IMR-90 (cell line): ENCODE measurements around the gene ANKS3. TPM values are rescaled to one million over a fixed set of nuclear protein-coding genes. Genes with fewer than 3 reads are reported as not detected.

Experiments used
- ATAC-seq: fragments of 200-7000 bp; cut with Tn5 transposase; 2 replicates; pipeline ENCODE4 v1.9.1; 2020; ENCODE audit warnings: low read depth, mild to moderate bottlenecking, moderate library complexity
- BruUV-seq: library from RNA; stranded (reverse); fragments of 400-500 nt; replicated peaks from 2 replicates; lab custom pipeline; 2021; lab: Mats Ljungman, UMichigan
- CTCF ChIA-PET: fragments of 300-600 bp; formaldehyde crosslinking; extraction: SDS; loops from one replicate; lab custom pipeline; 2021; ENCODE audit warnings: antibody characterized with exemption; lab: Yijun Ruan, JAX
- POLR2A ChIA-PET: fragments of 300-600 bp; sonication (Branson Sonifier 250); formaldehyde crosslinking; loops from one replicate; lab custom pipeline; 2022; ENCODE audit warnings: antibody characterized with exemption; ENCODE audit not compliant: unreplicated experiment; lab: Charles Lee
- DNase-seq: peaks from one replicate; pipeline ENCODE4 v3.0.0; 2013
- H2AFZ ChIP-seq: replicated peaks from 2 replicates; pipeline ENCODE3; 2013; ENCODE audit warnings: low read length, mild to moderate bottlenecking; ENCODE audit not compliant: poor library complexity
- H2AK5ac ChIP-seq: 2 replicates; pipeline ENCODE4 v1.6.1; 2013; ENCODE audit warnings: low read depth, low read length, inconsistent platforms
- H2AK9ac ChIP-seq: replicated peaks from 2 replicates; pipeline ENCODE3; 2013; ENCODE audit warnings: mild to moderate bottlenecking, low read depth, low read length, moderate library complexity; ENCODE audit not compliant: poor library complexity
- H2BK120ac ChIP-seq: 2 replicates; pipeline ENCODE4 v1.6.1; 2013; ENCODE audit warnings: low read depth, low read length, inconsistent platforms
- H2BK15ac ChIP-seq: 3 replicates; pipeline ENCODE4 v1.6.1; 2013; ENCODE audit warnings: low read depth, low read length, inconsistent platforms
- H2BK20ac ChIP-seq: 2 replicates; pipeline ENCODE4 v1.6.1; 2013; ENCODE audit warnings: low read depth, mild to moderate bottlenecking, inconsistent platforms, low read length, moderate library complexity
- H2BK5ac ChIP-seq: 2 replicates; pipeline ENCODE4 v1.6.1; 2013; ENCODE audit warnings: mild to moderate bottlenecking, low read depth, low read length, inconsistent platforms; ENCODE audit not compliant: poor library complexity, severe bottlenecking
- H3K14ac ChIP-seq: replicated peaks from 2 replicates; pipeline ENCODE4 v1.6.1; 2013; ENCODE audit warnings: low read depth, low read length, inconsistent platforms
- H3K18ac ChIP-seq: 2 replicates; pipeline ENCODE4 v1.6.1; 2013; ENCODE audit warnings: low read depth, low read length, control low read depth
- H3K23ac ChIP-seq: 2 replicates; pipeline ENCODE4 v1.6.1; 2013; ENCODE audit warnings: low read depth, low read length, inconsistent platforms
- H3K27ac ChIP-seq: 2 replicates; pipeline ENCODE4 v1.5.1; 2013; ENCODE audit warnings: mild to moderate bottlenecking, control low read depth, low read length; ENCODE audit not compliant: insufficient read depth
- H3K27me3 ChIP-seq: 2 replicates; pipeline ENCODE4 v1.6.1; 2013; ENCODE audit warnings: low read length; ENCODE audit not compliant: control insufficient read depth, insufficient read depth
- H3K36me3 ChIP-seq: 2 replicates; pipeline ENCODE4 v1.6.1; 2013; ENCODE audit warnings: low read length, mixed read lengths; ENCODE audit not compliant: control insufficient read depth, insufficient read depth
- H3K4ac ChIP-seq: 2 replicates; pipeline ENCODE4 v1.6.1; 2013; ENCODE audit warnings: low read depth, low read length, inconsistent platforms
- H3K4me1 ChIP-seq: 2 replicates; pipeline ENCODE4 v1.6.1; 2013; ENCODE audit warnings: low read length, mixed read lengths; ENCODE audit not compliant: control insufficient read depth, insufficient read depth
- H3K4me2 ChIP-seq: 2 replicates; pipeline ENCODE4 v1.6.1; 2013; ENCODE audit warnings: low read depth, mild to moderate bottlenecking, control low read depth, low read length, moderate library complexity
- H3K4me3 ChIP-seq: 2 replicates; pipeline ENCODE4 v1.5.1; 2013; ENCODE audit warnings: low read depth, mild to moderate bottlenecking, control low read depth, low read length, moderate library complexity; ENCODE audit not compliant: insufficient read depth
- H3K56ac ChIP-seq: 2 replicates; pipeline ENCODE4 v1.6.1; 2013; ENCODE audit warnings: low read length, inconsistent platforms; ENCODE audit not compliant: insufficient read depth; ENCODE audit errors: extremely low read depth
- H3K79me1 ChIP-seq, 2 experiments: 2 replicates each; pipeline ENCODE4 v1.6.1; 2013; ENCODE audit warnings: low read length in 2 of 2, inconsistent platforms in 1 of 2, low read depth in 1 of 2
- H3K9ac ChIP-seq: 2 replicates; pipeline ENCODE4 v1.6.1; 2013; ENCODE audit warnings: low read depth, low read length, control low read depth
- H3K9me1 ChIP-seq: 2 replicates; pipeline ENCODE4 v1.6.1; 2013; ENCODE audit warnings: low read length, inconsistent platforms; ENCODE audit not compliant: insufficient read depth
- H3K9me3 ChIP-seq: 2 replicates; pipeline ENCODE4 v1.6.1; 2013; ENCODE audit warnings: low read length; ENCODE audit not compliant: control insufficient read depth, insufficient read depth
- H4K20me1 ChIP-seq: 2 replicates; pipeline ENCODE4 v1.6.1; 2013; ENCODE audit warnings: low read length, inconsistent platforms; ENCODE audit not compliant: insufficient read depth
- H4K5ac ChIP-seq: 2 replicates; pipeline ENCODE4 v1.6.1; 2013; ENCODE audit warnings: mild to moderate bottlenecking, low read depth, low read length, control low read depth
- H4K8ac ChIP-seq, 2 experiments: 2 replicates each; pipeline ENCODE4 v1.6.1; 2013; ENCODE audit warnings: low read depth in 2 of 2, low read length in 2 of 2, control low read depth in 1 of 2, inconsistent platforms in 1 of 2
- H4K91ac ChIP-seq: 2 replicates; pipeline ENCODE4 v1.6.1; 2013; ENCODE audit warnings: low read depth, low read length, inconsistent platforms; ENCODE audit not compliant: insufficient read depth
- BHLHE40 ChIP-seq: fragments of 150-350 bp; IDR thresholded peaks from 2 replicates; pipeline ENCODE4 v1.6.1; 2016; ENCODE audit warnings: mild to moderate bottlenecking, low read depth, low read length
- CEBPB ChIP-seq: IDR thresholded peaks from 2 replicates; pipeline ENCODE4 v1.6.1; 2012; ENCODE audit warnings: low read depth, low read length, improper control_type of control experiment
- MAZ ChIP-seq: IDR thresholded peaks from 2 replicates; pipeline ENCODE4 v1.6.1; 2012; ENCODE audit warnings: low read depth, mild to moderate bottlenecking, low read length, improper control_type of control experiment, moderate library complexity, borderline replicate concordance
- MXI1 ChIP-seq: IDR thresholded peaks from 2 replicates; pipeline ENCODE4 v1.6.1; 2012; ENCODE audit warnings: low read depth, mild to moderate bottlenecking, low read length, moderate library complexity, borderline replicate concordance
- NFE2L2 ChIP-seq: fragments of 150-350 bp; IDR thresholded peaks from 2 replicates; pipeline ENCODE4 v1.6.1; 2016; ENCODE audit warnings: low read depth, mild to moderate bottlenecking, low read length
- RFX5 ChIP-seq: IDR thresholded peaks from 2 replicates; pipeline ENCODE4 v1.8.0; 2012; ENCODE audit warnings: low read depth, mild to moderate bottlenecking, low read length, moderate library complexity
- SMC3 ChIP-seq: fragments of 150-350 bp; IDR thresholded peaks from 2 replicates; pipeline ENCODE4 v1.6.1; 2016; ENCODE audit warnings: low read depth, mild to moderate bottlenecking, antibody characterized with exemption, low read length, moderate library complexity
- WGBS, 2 experiments: methylation state at CpG; one replicate each; pipeline versions ENCODE4 v1.1.5 to v1.1.7; 2013; ENCODE audit warnings: missing lambda C conversion rate in 2 of 2; ENCODE audit not compliant: insufficient read length in 1 of 2; ENCODE audit errors: extremely low coverage in 2 of 2; 5-methylcytosine and 5-hydroxymethylcytosine counted together
- dilution Hi-C: fragments of 300-500 bp; cut with HindIII; formaldehyde crosslinking; loops from one replicate; pipeline ENCODE4 v1.14.3; 2018; ENCODE audit warnings: low sequenced_read_pairs; ENCODE audit not compliant: unreplicated experiment
- in situ Hi-C: fragments of 300-500 bp; cut with MboI; formaldehyde crosslinking; loops from 3 replicates; pipeline ENCODE4 v1.14.3; 2019; ENCODE audit warnings: low sequenced_read_pairs, inconsistent platforms, mixed read lengths
- intact Hi-C: fragments of 100-400 bp; cut with micrococcal nuclease; formaldehyde crosslinking; loops from 2 replicates; pipeline ENCODE4 v1.10.0; 2022
- polyA plus RNA-seq, 3 experiments: library from polyadenylated mRNA; depleted of rRNA; stranded (reverse); fragments of >200 nt; gene quantifications; 2 replicates each; pipeline ENCODE4 v1.2.3, GENCODE V29; 2012; ENCODE audit warnings: low replicate concordance in 1 of 3
- total RNA-seq: library from RNA; depleted of rRNA; stranded (reverse); fragments of >200 nt; gene quantifications from 2 replicates; pipeline ENCODE4 v1.2.3, GENCODE V29; 2012
- TF ChIP-seq, protein P1 (sequence below): fragments of 150-350 bp; IDR thresholded peaks from 2 replicates; pipeline ENCODE4 v1.6.1; 2016; ENCODE audit warnings: low read depth, mild to moderate bottlenecking, low read length, moderate library complexity, borderline replicate concordance
- TF ChIP-seq, protein P2 (sequence below): fragments of 150-350 bp; IDR thresholded peaks from 2 replicates; pipeline ENCODE4 v1.6.1; 2017; ENCODE audit warnings: mild to moderate bottlenecking, antibody characterized with exemption, low read length, low read depth

The ANKS3 gene
- total and polyA plus RNA-seq, 2 of the 4 experiments (the other 2 are of a cell fraction) = 24.4 to 25.0 TPM

DNA sequence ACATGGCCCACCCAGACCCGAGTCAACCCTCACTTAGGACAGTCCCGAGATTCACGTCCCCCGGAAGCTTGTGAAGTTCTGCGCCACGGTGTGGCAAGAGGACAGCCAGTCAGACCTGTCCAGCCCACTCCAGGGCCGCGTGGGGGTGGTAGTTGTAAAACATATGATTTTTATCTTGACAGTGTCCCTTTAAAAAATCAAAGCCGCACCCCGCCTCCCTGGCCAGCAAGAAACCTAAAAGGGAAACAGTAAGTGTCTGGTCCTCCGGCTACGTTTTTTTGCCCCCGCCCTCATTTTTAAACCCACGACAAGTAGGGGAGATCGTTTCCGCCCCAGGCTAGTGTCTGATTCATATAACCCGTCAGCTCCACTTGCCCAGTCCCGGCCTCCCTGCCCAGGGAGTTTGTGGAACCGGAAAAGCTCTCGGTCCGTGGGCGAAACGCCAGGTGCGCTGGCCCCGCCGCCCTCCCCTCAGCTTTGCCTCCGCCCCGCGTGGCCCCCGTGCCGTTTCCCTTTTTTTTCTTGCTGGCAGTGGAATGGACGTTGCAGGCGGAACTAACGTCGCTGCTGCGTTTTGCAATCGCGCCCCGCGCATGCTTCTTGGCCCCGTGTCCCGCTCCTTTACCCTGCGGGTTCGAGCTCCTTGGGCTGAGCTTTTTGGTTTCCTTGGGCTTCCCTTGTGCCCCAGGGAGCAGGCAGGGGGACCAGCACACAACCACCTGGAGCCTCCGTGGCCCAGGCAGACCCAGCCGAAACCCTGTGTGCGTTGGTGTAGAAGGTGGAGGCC lies 54.0 kb downstream of the ANKS3 start:
- Histone ChIP-seq H3K14ac (peak overlapping the region; percentile 66), H3K27me3 (no peaks in the 10 kb centered on the region), H3K79me1 (peaks cover 6 to 28% of the 10 kb centered on the region in 2 experiments; a peak in 2 of 4 replicates), H3K4me1 (peaks cover 2% of the 10 kb centered on the region; the same call in 1 of the 2 replicates), H4K20me1 (no peaks in the 10 kb centered on the region; the same call in 1 of the 2 replicates), H2AK5ac (peak overlapping the region; percentile 39; the same call in 1 of the 2 replicates), H4K5ac (0 out of 2 replicates have a peak overlapping the region, but pooled peaks have one; percentile 43), H3K4me3 (peak overlapping the region; percentile 18; the same call in 1 of the 2 replicates), H3K23ac (no peak overlapping the region; the same call in 1 of the 2 replicates), H4K8ac (peak overlapping the region in 1 of 2 experiments; percentile 67; a peak in 1 of 4 replicates), H2BK5ac (peak overlapping the region; percentile 59), H3K4me2 (peak overlapping the region; percentile 57), H2BK20ac (no peak overlapping the region), H2AK9ac (peak overlapping the region; percentile 76), H2BK120ac (0 out of 2 replicates have a peak overlapping the region, but pooled peaks have one; percentile 8), H3K18ac (no peak overlapping the region), H2BK15ac (no peak overlapping the region), H3K9me1 (no peaks in the 10 kb centered on the region), H3K27ac (peak overlapping the region; percentile 77), H3K9ac (no peak overlapping the region), H2AFZ (peak overlapping the region; percentile 79), H4K91ac (0 out of 2 replicates have a peak overlapping the region, but pooled peaks have one; percentile 47), H3K4ac (peak overlapping the region; percentile 72), H3K56ac (no peak overlapping the region), H3K9me3 (no peaks in the 10 kb centered on the region), H3K36me3 (peaks cover 67% of the 10 kb centered on the region; the same call in 1 of the 2 replicates)
- TF ChIP-seq RFX5 = no peak
- TF ChIP-seq MAZ = no peak
- no peak for TF ChIP-seq NFE2L2
- no peak for TF ChIP-seq MXI1
- TF ChIP-seq BHLHE40 = no peak
- TF ChIP-seq, protein P1, sequence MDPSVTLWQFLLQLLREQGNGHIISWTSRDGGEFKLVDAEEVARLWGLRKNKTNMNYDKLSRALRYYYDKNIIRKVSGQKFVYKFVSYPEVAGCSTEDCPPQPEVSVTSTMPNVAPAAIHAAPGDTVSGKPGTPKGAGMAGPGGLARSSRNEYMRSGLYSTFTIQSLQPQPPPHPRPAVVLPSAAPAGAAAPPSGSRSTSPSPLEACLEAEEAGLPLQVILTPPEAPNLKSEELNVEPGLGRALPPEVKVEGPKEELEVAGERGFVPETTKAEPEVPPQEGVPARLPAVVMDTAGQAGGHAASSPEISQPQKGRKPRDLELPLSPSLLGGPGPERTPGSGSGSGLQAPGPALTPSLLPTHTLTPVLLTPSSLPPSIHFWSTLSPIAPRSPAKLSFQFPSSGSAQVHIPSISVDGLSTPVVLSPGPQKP = no peak
- no peak for TF ChIP-seq SMC3
- 0 out of 2 replicates have a peak, but pooled peaks have one; percentile 17 for TF ChIP-seq CEBPB
- TF ChIP-seq, protein P2, sequence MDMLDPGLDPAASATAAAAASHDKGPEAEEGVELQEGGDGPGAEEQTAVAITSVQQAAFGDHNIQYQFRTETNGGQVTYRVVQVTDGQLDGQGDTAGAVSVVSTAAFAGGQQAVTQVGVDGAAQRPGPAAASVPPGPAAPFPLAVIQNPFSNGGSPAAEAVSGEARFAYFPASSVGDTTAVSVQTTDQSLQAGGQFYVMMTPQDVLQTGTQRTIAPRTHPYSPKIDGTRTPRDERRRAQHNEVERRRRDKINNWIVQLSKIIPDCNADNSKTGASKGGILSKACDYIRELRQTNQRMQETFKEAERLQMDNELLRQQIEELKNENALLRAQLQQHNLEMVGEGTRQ = no peak
- dilution Hi-C loops (no loop called here), in situ Hi-C loops (no loop called here), intact Hi-C loops (no loop called here)
- ChIA-PET CTCF (no interaction called here), POLR2A (interaction anchor here (0.6 to 0.7 kb wide), 2 partner anchors 54 to 890 kb away, joined by 3 to 5 read pairs; no protein-coding TSS in a partner anchor)
- 75% methylated on average over 23 of the region's 47 CpGs; no CpG with 5 or more reads in 1 of the 2 experiments for WGBS, 2 experiments
- DNase-seq = peak; percentile 67
- peak; percentile 78 for ATAC-seq
- no TSS peak for BruUV-seq
